Measurements from ENCODE around the gene RPL22.

The RPL22 gene

GRCh38 chr1:6148497-6149241 is 50.7 kb downstream of the RPL22 start:
- peak overlapping the region; percentile 11 for H3K23ac ChIP-seq (ENCODE audit: low read length)
- H2BK5ac ChIP-seq (ENCODE audit: low read length) = no peak overlapping the region
- no peak overlapping the region for H3K4ac ChIP-seq (ENCODE audit: low read depth, low read length)
- H3K79me1 ChIP-seq (ENCODE audit: low read length) = no peaks in the 10 kb centered on the region
- no peaks in the 10 kb centered on the region for H3K27me3 ChIP-seq (ENCODE audit: insufficient read depth, low read length, poor library complexity)
- no peaks in the 10 kb centered on the region for H3K4me1 ChIP-seq (ENCODE audit: control insufficient read depth, low read depth, low read length)
- no CpG with 5 or more reads among the region's 53 CpGs for WGBS (ENCODE audit: extremely low coverage, insufficient coverage, low lambda C conversion rate)
- H3K18ac ChIP-seq (ENCODE audit: low read length) = no peak overlapping the region
- no peak overlapping the region for H4K8ac ChIP-seq (ENCODE audit: low read depth, low read length)
- peak; percentile 88 for DNase-seq
- H3K4me2 ChIP-seq (ENCODE audit: low read length) = peak overlapping the region; percentile 56
- no peak overlapping the region for H4K5ac ChIP-seq (ENCODE audit: low read length)
- H3K27ac ChIP-seq (ENCODE audit: low read depth, low read length) = no peak overlapping the region
- no peak overlapping the region for H2BK120ac ChIP-seq (ENCODE audit: low read depth, low read length)
- no peaks in the 10 kb centered on the region for H3K79me2 ChIP-seq (ENCODE audit: control insufficient read depth, insufficient read depth, low read length)
- H2BK15ac ChIP-seq (replicated peaks; ENCODE audit: low read depth) = no peak overlapping the region
- H3K4me3 ChIP-seq (ENCODE audit: low read length) = no peak overlapping the region
- no peak overlapping the region for H2AK5ac ChIP-seq (ENCODE audit: low read length)
- H3K9ac ChIP-seq (ENCODE audit: low read length) = peak overlapping the region; percentile 10
- peak overlapping the region; percentile 76 for H3K56ac ChIP-seq (ENCODE audit: low read length)
- no peaks in the 10 kb centered on the region for H3K36me3 ChIP-seq (ENCODE audit: control insufficient read depth, insufficient read depth, low read length)

GRCh38 chr1:6145864-6146410 is 53.5 kb downstream of the RPL22 start:
- H2AK5ac ChIP-seq (ENCODE audit: low read length) = no peak overlapping the region
- H2BK120ac ChIP-seq (ENCODE audit: low read depth, low read length) = no peak overlapping the region
- no CpG with 5 or more reads among the region's 24 CpGs for WGBS (ENCODE audit: extremely low coverage, insufficient coverage, low lambda C conversion rate)
- H3K79me1 ChIP-seq (ENCODE audit: low read length) = no peaks in the 10 kb centered on the region
- no peaks in the 10 kb centered on the region for H3K79me2 ChIP-seq (ENCODE audit: control insufficient read depth, insufficient read depth, low read length)
- H3K4me3 ChIP-seq (ENCODE audit: low read length) = no peak overlapping the region
- H3K36me3 ChIP-seq (ENCODE audit: control insufficient read depth, insufficient read depth, low read length) = no peaks in the 10 kb centered on the region
- no peak overlapping the region for H4K8ac ChIP-seq (ENCODE audit: low read depth, low read length)
- H3K9ac ChIP-seq (ENCODE audit: low read length) = no peak overlapping the region
- H3K23ac ChIP-seq (ENCODE audit: low read length) = no peak overlapping the region
- no peak overlapping the region for H4K5ac ChIP-seq (ENCODE audit: low read length)
- H3K56ac ChIP-seq (ENCODE audit: low read length) = no peak overlapping the region
- no peak overlapping the region for H3K4ac ChIP-seq (ENCODE audit: low read depth, low read length)
- no peak overlapping the region for H3K27ac ChIP-seq (ENCODE audit: low read depth, low read length)
- no peaks in the 10 kb centered on the region for H3K4me1 ChIP-seq (ENCODE audit: control insufficient read depth, low read depth, low read length)
- H3K18ac ChIP-seq (ENCODE audit: low read length) = no peak overlapping the region
- no peak overlapping the region for H2BK5ac ChIP-seq (ENCODE audit: low read length)
- no peak for DNase-seq
- H3K27me3 ChIP-seq (ENCODE audit: insufficient read depth, low read length, poor library complexity) = no peaks in the 10 kb centered on the region
- no peak overlapping the region for H2BK15ac ChIP-seq (replicated peaks; ENCODE audit: low read depth)
- no peak overlapping the region for H3K4me2 ChIP-seq (ENCODE audit: low read length)

GRCh38 chr1:6145396-6145750 is 54.0 kb downstream of the RPL22 start:
- no CpG with 5 or more reads among the region's 2 CpGs for WGBS (ENCODE audit: extremely low coverage, insufficient coverage, low lambda C conversion rate)
- Histone ChIP-seq H3K56ac (ENCODE audit: low read length) (no peak overlapping the region), H2BK15ac (replicated peaks; ENCODE audit: low read depth) (no peak overlapping the region), H3K27ac (ENCODE audit: low read depth, low read length) (no peak overlapping the region), H3K79me1 (ENCODE audit: low read length) (no peaks in the 10 kb centered on the region), H3K36me3 (ENCODE audit: control insufficient read depth, insufficient read depth, low read length) (no peaks in the 10 kb centered on the region), H3K4ac (ENCODE audit: low read depth, low read length) (no peak overlapping the region), H4K8ac (ENCODE audit: low read depth, low read length) (no peak overlapping the region), H3K27me3 (ENCODE audit: insufficient read depth, low read length, poor library complexity) (no peaks in the 10 kb centered on the region), H3K4me1 (ENCODE audit: control insufficient read depth, low read depth, low read length) (no peaks in the 10 kb centered on the region), H2BK120ac (ENCODE audit: low read depth, low read length) (no peak overlapping the region), H2AK5ac (ENCODE audit: low read length) (no peak overlapping the region), H3K23ac (ENCODE audit: low read length) (no peak overlapping the region), H2BK5ac (ENCODE audit: low read length) (no peak overlapping the region), H4K5ac (ENCODE audit: low read length) (no peak overlapping the region), H3K79me2 (ENCODE audit: control insufficient read depth, insufficient read depth, low read length) (no peaks in the 10 kb centered on the region), H3K18ac (ENCODE audit: low read length) (no peak overlapping the region), H3K4me2 (ENCODE audit: low read length) (no peak overlapping the region), H3K9ac (ENCODE audit: low read length) (no peak overlapping the region), H3K4me3 (ENCODE audit: low read length) (no peak overlapping the region)
- no peak for DNase-seq

- DNase-seq = peak; percentile 27
- Histone ChIP-seq H4K5ac (ENCODE audit: low read length) (no peak overlapping the region), H3K27me3 (ENCODE audit: insufficient read depth, low read length, poor library complexity) (no peaks in the 10 kb centered on the region), H3K36me3 (ENCODE audit: control insufficient read depth, insufficient read depth, low read length) (no peaks in the 10 kb centered on the region), H2BK5ac (ENCODE audit: low read length) (no peak overlapping the region), H3K4ac (ENCODE audit: low read depth, low read length) (no peak overlapping the region), H4K8ac (ENCODE audit: low read depth, low read length) (no peak overlapping the region), H2BK15ac (replicated peaks; ENCODE audit: low read depth) (no peak overlapping the region), H3K27ac (ENCODE audit: low read depth, low read length) (no peak overlapping the region), H3K18ac (ENCODE audit: low read length) (no peak overlapping the region), H2BK120ac (ENCODE audit: low read depth, low read length) (no peak overlapping the region), H3K4me1 (ENCODE audit: control insufficient read depth, low read depth, low read length) (no peaks in the 10 kb centered on the region), H3K79me2 (ENCODE audit: control insufficient read depth, insufficient read depth, low read length) (no peaks in the 10 kb centered on the region), H3K4me3 (ENCODE audit: low read length) (no peak overlapping the region), H3K23ac (ENCODE audit: low read length) (no peak overlapping the region), H3K79me1 (ENCODE audit: low read length) (no peaks in the 10 kb centered on the region), H3K9ac (ENCODE audit: low read length) (no peak overlapping the region), H3K56ac (ENCODE audit: low read length) (no peak overlapping the region), H3K4me2 (ENCODE audit: low read length) (no peak overlapping the region), H2AK5ac (ENCODE audit: low read length) (no peak overlapping the region)
- WGBS (ENCODE audit: extremely low coverage, insufficient coverage, low lambda C conversion rate) = no CpG with 5 or more reads among the region's 16 CpGs
Observed at GRCh38 chr1:6144647-6145395, 54.6 kb downstream of the RPL22 start.

GRCh38 chr1:6144175-6144574 is 55.2 kb downstream of the RPL22 start:
- no peak overlapping the region for H3K4me2 ChIP-seq (ENCODE audit: low read length)
- H3K27me3 ChIP-seq (ENCODE audit: insufficient read depth, low read length, poor library complexity) = no peaks in the 10 kb centered on the region
- H3K36me3 ChIP-seq (ENCODE audit: control insufficient read depth, insufficient read depth, low read length) = no peaks in the 10 kb centered on the region
- H3K56ac ChIP-seq (ENCODE audit: low read length) = no peak overlapping the region
- H3K9ac ChIP-seq (ENCODE audit: low read length) = no peak overlapping the region
- H2AK5ac ChIP-seq (ENCODE audit: low read length) = no peak overlapping the region
- no peak overlapping the region for H4K5ac ChIP-seq (ENCODE audit: low read length)
- H3K4me3 ChIP-seq (ENCODE audit: low read length) = no peak overlapping the region
- H3K18ac ChIP-seq (ENCODE audit: low read length) = no peak overlapping the region
- no peaks in the 10 kb centered on the region for H3K4me1 ChIP-seq (ENCODE audit: control insufficient read depth, low read depth, low read length)
- no peak overlapping the region for H3K27ac ChIP-seq (ENCODE audit: low read depth, low read length)
- H3K4ac ChIP-seq (ENCODE audit: low read depth, low read length) = no peak overlapping the region
- no peak for DNase-seq
- no peaks in the 10 kb centered on the region for H3K79me2 ChIP-seq (ENCODE audit: control insufficient read depth, insufficient read depth, low read length)
- WGBS (ENCODE audit: extremely low coverage, insufficient coverage, low lambda C conversion rate) = no CpG with 5 or more reads among the region's 7 CpGs
- H2BK15ac ChIP-seq (replicated peaks; ENCODE audit: low read depth) = no peak overlapping the region
- no peak overlapping the region for H4K8ac ChIP-seq (ENCODE audit: low read depth, low read length)
- H2BK120ac ChIP-seq (ENCODE audit: low read depth, low read length) = no peak overlapping the region
- no peak overlapping the region for H3K23ac ChIP-seq (ENCODE audit: low read length)
- H2BK5ac ChIP-seq (ENCODE audit: low read length) = no peak overlapping the region
- no peaks in the 10 kb centered on the region for H3K79me1 ChIP-seq (ENCODE audit: low read length)
